Measurements from ENCODE around the gene TMED10.

DNA sequence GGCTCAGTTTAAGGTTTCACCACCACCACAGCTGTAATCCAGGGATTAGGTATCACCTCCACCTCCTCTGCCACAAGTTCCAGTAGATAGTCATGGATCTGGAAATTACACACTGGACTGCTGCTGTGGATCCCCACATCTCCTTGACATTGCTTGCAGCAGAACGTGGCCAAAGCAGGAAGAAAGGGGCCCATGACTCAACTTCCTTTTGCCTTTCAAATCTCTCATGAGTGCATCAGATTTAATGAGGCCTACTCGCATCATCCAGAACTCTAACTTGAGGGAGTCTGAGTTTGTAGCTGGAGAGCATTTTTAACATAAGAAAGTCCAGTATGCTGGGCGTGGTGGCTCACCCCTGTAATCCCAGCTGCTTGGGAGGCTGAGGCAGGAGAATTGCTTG, 29.2 kb upstream of the TMED10 start:
- TF ChIP-seq, protein P1, sequence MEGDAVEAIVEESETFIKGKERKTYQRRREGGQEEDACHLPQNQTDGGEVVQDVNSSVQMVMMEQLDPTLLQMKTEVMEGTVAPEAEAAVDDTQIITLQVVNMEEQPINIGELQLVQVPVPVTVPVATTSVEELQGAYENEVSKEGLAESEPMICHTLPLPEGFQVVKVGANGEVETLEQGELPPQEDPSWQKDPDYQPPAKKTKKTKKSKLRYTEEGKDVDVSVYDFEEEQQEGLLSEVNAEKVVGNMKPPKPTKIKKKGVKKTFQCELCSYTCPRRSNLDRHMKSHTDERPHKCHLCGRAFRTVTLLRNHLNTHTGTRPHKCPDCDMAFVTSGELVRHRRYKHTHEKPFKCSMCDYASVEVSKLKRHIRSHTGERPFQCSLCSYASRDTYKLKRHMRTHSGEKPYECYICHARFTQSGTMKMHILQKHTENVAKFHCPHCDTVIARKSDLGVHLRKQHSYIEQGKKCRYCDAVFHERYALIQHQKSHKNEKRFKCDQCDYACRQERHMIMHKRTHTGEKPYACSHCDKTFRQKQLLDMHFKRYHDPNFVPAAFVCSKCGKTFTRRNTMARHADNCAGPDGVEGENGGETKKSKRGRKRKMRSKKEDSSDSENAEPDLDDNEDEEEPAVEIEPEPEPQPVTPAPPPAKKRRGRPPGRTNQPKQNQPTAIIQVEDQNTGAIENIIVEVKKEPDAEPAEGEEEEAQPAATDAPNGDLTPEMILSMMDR (IDR thresholded peaks at IDR 0.05) = no peak
- no peak for TF ChIP-seq EZH2 (IDR thresholded peaks at IDR 0.05)

Measured in neural progenitor cell (in vitro differentiated cells).